Stimulated activated CD8-positive, alpha-beta memory T cell treated with anti-CD3 and anti-CD28 coated beads, Interleukin-12 subunit alpha, Interleukin-12 subunit beta, amount 100 ng/mL, for 24 hours (primary cell): ENCODE results near the gene CHRM2.

ENCODE experiments used
- DNase-seq: peaks from one replicate; pipeline ENCODE4 v3.0.0-alpha.2; 2020; ENCODE audit errors: extremely low read depth

CHRM2 gene

DNA sequence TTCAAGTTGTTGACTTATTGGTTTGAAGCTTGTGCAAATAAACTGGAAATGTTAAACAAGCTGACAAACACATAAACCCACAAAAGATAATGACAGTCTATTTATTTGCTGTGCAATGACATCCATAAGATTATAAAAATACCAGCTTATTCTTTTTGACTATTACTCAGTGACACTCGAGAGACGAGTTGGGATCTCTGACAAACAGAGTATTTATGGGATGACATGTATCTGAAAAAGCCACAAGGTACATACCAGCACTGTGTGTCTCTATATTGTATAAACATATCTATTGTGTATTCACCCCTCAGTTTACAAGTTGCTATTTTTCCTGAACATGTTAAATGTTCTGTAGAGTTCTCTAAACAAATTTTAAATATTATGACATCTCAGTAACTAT, 88.9 kb downstream of the CHRM2 start:
- no peak for DNase-seq

DNA sequence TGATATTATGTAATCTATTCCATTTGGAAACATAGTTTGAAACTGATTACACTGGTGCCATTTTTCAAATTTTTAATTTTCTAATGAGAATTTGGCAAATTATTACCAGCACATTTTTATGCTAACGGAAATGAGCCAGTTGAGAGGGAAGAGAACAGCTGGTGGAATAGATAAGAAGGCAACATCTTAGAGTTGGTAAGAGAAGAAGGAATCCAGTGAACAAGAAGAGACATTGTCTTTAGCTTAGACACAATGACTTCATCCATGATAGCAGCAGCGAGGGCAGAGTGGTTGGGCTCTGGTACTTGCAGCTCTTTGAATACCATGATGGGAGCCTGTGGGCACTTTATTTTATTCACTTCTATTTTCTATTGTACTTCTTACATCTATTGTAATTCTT, 89.6 kb downstream of the CHRM2 start:
- no peak for DNase-seq

DNA sequence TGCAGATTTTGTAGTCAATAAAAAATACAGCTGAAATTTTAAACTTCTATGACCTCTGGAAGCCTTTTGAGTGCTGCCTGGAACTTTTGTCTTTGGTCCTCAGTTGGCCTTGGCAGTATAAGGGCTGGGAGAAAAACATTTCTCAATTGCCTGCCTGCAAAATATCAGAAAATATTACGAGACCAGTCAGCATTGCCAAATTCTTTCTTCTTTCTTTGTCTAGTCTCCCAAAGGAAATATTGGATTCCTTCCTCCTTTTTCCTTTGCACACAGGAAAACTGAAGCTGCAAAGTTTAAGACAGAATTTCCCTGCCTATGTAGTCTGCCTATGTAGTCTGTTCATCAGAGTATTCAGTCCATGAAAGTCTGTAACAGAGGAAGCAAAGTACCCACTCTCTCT, 95.9 kb downstream of the CHRM2 start:
- no peak for DNase-seq

DNA sequence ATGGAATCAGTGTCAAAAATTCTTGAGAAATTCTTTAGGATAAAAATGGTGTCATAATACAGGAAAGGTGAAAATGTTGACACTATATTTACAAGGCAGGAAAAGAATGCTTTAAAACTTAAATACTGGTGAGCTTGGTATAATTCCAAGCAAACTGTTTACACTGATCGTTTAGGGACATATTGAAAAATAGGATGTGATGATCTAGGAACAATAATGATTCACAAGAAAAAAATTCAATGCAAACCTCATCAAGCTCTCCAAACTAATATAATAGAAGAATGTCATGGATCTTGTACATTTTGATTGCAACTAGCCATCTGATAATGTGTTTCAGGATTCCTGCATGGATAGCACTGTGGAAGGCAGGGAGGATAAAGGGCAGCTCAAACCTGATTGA, 98.4 kb downstream of the CHRM2 start:
- no peak for DNase-seq

DNA sequence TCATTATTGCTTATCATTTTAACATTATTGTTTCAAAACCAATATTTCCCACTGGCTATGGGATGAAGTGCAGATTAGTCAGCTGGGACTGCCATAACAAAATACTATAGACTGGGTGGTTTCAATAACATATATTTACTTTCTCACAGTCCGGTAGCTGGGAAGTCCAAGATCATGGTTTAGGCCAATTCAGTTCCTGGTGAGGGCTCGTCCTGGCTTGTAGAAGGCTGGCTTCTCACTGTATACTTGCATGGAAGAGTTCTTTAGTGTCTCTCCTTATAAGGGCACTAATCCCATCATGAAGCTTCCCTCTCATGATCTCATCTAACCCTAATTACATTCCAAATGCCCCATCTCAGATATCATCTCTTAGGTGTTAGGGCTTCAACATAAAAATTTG, 101.3 kb downstream of the CHRM2 start:
- no peak for DNase-seq

DNA sequence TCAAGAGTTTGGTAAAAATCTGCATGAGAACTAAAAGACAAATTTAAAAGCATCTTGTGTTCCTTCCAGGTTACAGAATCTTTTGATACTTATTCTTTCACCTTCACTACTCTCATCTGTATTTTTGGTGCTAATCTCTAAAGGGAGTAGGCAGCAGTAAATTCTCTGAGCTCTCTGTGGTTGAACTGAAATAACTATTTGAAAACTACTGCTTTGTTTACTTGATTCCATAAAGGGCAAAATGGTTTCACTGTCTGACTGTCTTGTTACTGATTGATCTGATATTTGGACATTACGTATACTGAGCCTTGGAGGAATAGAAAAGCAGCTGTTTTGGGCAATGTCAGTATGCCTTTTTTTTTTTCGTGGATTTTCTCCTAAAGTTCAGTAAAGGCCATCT, 103.3 kb downstream of the CHRM2 start:
- DNase-seq = no peak

DNA sequence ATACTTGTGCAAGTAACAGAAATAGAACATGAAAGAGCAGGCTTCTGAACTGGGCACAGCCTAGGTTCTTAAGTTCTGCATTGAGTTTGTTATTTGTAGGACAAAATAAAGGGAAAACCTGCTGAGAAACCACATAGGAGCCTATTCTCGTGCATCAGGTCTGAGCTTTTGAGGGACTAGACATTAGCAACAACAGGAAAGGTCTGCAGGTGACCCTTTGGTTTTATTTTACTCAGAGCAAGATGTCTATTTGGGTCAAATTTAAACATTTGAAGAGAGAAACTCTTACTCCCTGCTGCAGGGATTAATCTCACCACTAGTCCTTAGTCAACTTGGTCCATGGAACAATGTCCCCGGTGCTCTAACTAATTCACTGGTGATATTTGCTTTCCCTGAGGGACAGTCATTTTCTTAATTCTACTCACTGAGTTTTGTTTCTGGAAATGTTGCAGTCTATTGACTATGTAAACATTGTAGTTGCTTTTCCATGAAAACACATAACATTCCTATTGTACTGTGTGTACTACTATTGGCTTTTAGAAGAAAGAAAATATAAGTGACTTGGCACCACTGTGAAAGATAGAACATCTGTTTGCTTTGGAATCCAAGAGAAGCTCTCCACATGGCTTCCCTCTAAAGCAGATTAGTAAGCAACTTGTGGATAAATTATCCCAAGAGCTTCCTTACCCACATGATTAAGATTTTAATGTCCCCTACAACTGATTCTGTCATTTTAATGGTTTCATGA, 108.2 kb downstream of the CHRM2 start:
- DNase-seq = no peak

DNA sequence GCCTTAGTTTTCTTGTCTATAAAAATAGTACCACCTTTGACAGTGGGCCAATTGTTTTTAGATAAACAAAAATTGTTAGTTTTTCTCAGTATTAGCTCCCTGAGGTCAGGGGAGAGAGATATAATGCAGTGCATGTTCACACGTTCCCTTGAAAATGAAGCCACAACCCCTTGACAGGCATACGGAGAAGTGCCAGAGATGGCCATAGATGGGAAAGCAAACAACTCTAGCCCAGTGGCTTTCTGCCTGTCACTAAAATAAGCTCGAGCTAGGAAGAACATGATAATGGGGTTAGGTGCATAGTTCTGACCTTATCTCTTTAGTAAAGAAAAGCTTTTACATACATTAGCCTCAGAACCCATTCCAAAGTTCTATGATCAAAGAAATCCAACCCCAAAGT, 124.9 kb downstream of the CHRM2 start:
- DNase-seq = no peak

DNA sequence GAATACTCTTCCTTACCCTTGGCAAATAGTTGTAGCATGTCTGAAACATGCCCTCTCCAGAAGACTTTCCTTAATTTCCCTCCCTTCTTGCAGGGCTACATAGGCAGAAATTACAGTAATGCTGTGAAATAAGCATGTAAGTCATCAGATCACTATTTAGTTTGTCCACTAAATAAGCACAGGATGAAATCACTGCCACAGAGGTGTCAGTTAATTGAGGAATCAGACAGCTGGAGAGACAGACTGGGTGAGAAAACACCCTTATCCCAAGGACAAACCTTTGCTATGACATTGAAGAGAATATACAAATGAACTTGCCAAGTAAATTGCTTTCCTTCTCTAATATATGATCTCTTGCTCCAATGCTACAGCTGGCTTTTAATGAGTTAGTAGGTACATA, 129.3 kb downstream of the CHRM2 start:
- DNase-seq = no peak

DNA sequence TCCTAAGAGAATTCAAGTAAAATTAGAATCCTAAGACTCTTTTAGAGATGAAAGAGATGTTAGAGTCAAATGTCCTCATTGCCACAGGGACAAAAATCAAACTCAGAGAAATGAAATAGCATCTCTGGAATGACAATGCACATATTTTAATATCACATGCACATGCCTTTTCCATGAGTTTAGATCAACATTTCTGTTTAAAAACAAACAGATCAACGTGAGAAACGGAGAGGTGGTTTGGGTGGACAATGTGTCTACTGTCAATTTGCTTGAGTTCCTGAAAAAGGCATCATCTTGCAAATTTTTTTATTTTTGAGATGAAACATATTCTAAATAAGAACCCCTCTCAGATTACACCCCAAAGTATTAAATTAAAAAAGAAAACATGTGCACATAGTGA, 130.0 kb downstream of the CHRM2 start:
- no peak for DNase-seq

DNA sequence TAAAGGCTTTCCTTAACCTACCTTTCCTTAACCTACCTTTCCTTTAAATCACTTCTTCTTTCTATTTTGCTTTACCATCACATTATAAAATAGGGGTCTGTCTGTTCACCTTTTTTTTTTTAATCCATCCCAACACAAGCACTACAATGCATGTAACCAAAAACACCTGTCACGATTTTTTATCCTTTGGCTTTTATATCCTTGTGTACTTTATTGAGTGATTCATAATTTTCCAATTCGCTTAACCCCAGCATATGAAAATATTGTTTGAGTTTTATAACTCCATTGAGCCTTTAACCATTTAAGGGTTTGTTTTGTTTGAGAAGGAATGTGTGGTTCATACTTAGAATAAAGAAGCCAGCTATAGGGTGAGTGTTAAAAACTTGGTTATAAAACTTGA, 132.2 kb downstream of the CHRM2 start:
- no peak for DNase-seq

DNA sequence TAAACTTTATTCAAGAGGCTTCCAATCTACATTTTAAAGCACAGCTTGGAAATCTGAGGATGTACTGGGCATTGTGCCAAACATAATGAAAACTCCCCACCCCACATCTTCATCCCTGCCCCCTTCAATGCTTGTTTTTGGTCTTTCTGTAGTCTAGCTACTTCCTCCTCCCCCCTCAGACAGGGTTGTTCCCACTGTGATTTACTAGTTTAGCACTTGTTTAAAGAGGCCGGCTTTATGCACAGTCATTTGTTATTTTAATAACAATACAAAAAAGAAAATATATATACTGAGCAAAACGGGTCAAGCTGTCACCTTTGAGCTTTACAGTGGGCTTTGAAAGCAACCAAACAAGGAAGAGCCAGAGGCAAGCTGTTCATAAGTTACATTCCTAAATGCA, 132.6 kb downstream of the CHRM2 start:
- no peak for DNase-seq

DNA sequence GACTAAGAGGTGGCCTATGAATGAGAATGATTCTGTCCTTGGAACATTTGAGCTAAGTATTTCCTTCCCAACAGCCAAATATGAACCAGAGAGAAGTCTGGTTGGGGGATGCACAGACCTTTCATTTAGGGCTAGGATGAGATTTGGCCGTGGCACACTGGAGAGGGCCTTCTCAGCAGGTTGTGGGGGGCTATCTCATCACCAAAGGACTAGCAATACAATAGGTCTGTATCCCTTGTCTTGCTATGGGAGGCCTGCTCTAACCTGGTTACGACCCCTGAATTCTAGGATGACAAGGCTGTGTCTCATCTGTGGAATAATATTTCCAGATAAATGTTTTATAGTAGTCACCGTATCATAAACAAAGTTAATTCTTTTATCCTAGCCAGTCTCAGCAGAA, 133.0 kb downstream of the CHRM2 start:
- DNase-seq = no peak

DNA sequence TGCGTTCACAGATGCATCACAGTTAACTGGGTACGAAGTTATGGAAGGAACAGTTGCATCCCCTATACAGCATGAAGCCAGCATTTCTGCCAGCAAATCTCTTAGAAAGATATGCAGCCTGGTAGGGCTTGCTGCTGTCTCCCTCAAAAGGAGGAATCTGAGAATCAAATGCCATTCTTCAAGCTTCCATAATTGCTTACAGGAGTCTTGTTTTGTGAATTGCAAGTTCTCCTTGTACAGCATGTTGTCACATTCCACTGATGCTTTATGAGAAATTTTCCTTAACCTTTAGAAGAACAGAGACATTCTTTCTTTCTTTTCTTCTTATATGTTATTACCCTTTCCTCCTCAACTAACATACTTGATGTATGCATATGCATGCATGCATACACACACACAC, 134.6 kb downstream of the CHRM2 start:
- DNase-seq = no peak

DNA sequence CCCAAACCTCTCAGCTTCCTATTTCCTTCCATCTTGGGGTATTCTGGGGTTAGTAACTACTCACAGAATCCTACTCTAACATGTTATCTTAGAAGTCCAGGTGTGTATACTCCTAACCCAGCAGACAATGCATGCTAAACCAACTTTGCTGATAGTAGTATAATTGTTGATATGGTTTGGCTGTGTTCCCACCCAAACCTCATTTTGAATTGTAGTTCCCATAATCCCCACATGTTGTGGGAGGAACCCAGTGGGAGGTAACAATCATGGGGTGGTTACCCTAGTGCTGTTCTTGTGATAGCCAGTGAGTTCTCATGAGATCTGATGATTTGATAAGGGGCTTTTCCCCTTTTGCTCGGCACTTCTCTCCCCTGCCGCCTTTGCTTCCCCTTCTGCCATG, 135.1 kb downstream of the CHRM2 start:
- DNase-seq = no peak

DNA sequence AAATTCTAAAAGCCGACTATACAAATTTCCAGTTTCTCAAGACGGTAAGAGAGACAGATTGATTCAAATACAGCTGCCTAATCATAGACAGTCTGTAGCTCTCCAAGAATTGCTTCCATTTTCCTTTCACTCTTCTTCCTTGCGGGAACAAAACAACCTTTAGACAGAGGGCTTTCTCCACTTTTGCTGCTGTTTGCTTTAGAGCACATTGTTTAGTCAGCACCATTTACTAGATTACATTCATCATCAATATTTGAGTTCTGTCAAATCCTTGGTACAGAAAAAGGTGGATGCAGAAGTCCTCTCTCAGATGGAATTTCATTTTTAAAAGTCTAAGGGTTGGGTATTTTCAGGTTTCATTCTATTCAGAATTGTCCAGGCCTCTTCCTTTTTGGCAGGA, 137.4 kb downstream of the CHRM2 start:
- DNase-seq = no peak

DNA sequence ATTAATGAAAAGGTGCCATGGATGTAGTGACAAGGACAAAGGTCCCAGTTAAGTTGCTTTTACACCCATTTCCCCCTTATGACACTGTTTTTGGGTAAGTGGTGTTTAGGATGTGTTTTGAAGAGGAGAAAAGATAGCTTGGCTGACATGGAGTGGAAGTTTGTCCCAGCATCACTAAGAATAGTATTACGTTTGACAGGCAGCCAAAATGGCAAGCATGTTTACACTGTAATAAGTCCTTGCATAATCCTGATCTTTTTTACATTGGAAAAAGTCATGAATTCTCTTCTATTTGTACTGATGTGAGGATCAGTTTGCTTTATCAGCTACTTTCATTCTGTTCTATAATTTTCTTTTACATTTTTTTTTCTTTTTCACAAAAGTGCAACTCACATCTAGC, 137.8 kb downstream of the CHRM2 start:
- DNase-seq = no peak

DNA sequence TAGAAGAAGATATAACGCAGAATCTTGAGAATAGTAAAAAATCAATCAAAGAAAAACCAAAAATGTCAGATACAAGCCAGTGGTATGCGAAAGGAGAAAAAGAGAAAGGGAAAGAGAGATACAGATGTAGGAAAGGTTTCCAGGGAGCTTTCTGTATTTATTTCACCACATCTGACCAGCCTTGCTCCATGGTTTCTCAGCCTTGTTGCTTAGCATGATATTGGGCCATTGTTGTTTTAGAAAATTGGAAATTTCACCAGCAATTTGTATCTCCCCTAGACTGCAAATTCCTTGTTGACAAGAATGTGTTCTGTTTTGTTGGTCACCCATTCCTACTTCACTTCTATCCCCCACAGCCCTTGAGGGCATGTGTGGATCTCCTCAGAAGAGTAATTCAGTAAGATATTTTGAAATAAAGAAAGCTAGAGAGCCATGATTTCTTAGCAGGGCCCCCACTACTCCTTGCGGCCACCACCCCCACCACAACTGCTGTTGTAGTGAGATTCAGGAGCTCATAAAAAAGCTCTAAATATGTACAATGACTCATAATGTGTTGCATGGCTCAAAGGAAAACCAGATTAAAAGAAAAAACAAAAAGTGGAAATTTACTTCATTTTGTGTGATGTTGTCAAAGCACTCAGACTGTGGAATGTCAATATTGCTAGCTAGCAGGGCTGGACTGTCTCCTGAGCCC, 138.7 kb downstream of the CHRM2 start:
- DNase-seq = no peak

DNA sequence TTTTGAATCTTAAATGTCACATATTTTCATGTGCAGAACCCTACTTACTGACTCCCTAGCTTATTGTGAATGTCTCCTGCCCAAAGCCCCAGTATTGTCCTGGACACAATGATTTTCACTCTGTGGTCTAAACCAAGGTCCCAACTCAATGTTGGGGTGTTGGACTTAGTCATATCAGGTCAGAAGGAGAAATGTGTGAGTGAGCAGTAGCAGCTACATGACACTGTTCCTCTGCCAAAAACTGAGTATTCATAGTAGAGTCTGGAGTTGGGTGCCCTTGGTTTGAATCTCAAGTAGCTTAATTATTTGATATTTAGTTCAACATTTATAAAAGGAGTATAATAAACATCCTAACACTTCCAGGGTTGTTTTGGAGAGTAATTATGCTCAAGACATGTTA, 141.0 kb downstream of the CHRM2 start:
- DNase-seq = no peak

DNA sequence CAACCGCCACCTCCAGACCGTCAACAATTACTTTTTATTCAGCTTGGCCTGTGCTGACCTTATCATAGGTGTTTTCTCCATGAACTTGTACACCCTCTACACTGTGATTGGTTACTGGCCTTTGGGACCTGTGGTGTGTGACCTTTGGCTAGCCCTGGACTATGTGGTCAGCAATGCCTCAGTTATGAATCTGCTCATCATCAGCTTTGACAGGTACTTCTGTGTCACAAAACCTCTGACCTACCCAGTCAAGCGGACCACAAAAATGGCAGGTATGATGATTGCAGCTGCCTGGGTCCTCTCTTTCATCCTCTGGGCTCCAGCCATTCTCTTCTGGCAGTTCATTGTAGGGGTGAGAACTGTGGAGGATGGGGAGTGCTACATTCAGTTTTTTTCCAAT, 146.6 kb downstream of the CHRM2 start:
- DNase-seq = no peak

DNA sequence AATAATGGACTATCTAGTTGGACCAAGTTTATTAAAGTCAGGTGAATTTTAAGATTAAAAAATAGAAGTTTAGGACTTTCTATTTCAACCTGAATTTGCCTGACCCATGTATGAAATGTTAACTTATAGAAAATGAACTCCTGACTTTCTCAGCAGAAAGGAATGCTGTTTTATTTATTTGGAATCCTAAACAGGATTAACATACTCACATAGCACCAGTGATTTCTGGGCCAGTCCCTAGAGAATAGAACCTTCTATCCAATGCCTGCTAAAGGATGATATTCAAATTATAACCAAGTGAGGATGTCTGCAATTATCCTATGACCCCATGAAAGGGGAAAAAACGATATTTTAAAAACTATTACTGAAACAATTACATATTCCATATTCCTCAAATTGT, 148.8 kb downstream of the CHRM2 start:
- DNase-seq = no peak

DNA sequence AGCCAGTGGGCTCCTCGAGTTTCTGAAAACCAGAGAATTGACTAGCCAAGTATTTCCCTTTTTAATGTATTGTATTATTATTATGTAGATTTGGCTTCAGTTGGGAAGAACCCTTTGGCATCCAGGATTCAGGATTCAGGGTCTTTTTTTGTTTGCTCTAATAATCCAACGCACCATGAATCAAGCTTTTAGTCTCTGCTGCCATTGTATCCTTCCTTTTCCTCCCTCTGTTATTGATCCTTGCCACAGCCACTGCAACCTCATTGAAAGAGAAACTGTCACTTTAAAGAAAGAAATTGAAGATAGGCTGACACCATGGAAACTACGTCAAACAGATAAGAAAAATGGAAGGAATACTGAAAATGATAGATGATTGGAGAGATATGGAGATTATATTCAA, 150.0 kb downstream of the CHRM2 start:
- no peak for DNase-seq

DNA sequence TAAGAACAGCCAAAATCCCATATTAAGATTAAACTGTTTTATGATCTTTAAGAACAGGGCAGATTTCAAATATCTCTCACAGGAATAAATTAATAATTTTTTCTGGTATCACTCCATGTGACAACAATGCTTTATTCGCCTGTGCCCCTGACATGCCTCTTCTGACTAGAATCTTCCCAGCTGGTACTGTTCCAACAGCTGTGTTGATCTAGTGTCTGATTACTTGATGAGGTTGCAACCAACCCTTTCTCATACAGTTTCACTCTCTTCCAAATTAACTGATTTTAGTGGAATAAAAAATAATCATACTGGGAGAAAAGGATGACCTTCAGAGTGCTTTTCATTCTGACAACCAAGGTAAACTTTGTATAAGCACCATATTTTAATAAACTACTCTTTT, 151.9 kb downstream of the CHRM2 start:
- DNase-seq = no peak
